Kidney (tissue), 14 donors: ENCODE data around the gene CERK. TPM values are rescaled to one million over a fixed set of nuclear protein-coding genes. Genes with fewer than 3 reads are reported as not detected.

Source experiments
- DNase-seq, 5 donors: peaks; one replicate each; pipeline ENCODE4 v3.0.0-alpha.2; 2013 to 2020
- FAIRE-seq: peaks from 2 replicates; lab custom pipeline; 2012; peaks lifted over from hg19 to GRCh38; lab: Jason Lieb, UNC
- H3K27ac ChIP-seq, 2 donors: one replicate each; pipeline ENCODE4 v1.7.0; 2013; ENCODE audit warnings: low read depth in 2 of 2, low read length in 2 of 2, inconsistent platforms in 1 of 2
- H3K27me3 ChIP-seq: one replicate; pipeline ENCODE4 v1.7.1; 2013; ENCODE audit warnings: low read length, inconsistent platforms; ENCODE audit not compliant: control insufficient read depth, insufficient read depth
- H3K36me3 ChIP-seq, 3 donors: one replicate each; pipeline versions ENCODE4 v1.7.0 to v1.7.1; 2013; ENCODE audit warnings: low read length in 3 of 3, control low read depth in 1 of 3, inconsistent platforms in 1 of 3; ENCODE audit not compliant: insufficient read depth in 3 of 3, control insufficient read depth in 2 of 3
- H3K4me1 ChIP-seq, 3 donors: one replicate each; pipeline versions ENCODE4 v1.7.0 to v1.7.1; 2013; ENCODE audit warnings: low read length in 3 of 3, inconsistent platforms in 1 of 3, low read depth in 1 of 3; ENCODE audit not compliant: control insufficient read depth in 2 of 3, insufficient read depth in 2 of 3
- H3K4me3 ChIP-seq, 3 donors: one replicate each; pipeline versions ENCODE4 v1.7.0 to v1.8.1; 2013; ENCODE audit warnings: low read length in 3 of 3, control low read depth in 1 of 3, inconsistent platforms in 1 of 3
- H3K9ac ChIP-seq, 3 donors: one replicate each; pipeline versions ENCODE4 v1.7.0 to v1.7.1; 2013; ENCODE audit warnings: low read length in 3 of 3, control low read depth in 1 of 3, inconsistent platforms in 1 of 3
- H3K9me3 ChIP-seq, 3 donors: one replicate each; pipeline versions ENCODE4 v1.7.0 to v1.7.1; 2013; ENCODE audit warnings: low read length in 3 of 3, control low read depth in 1 of 3, inconsistent platforms in 1 of 3; ENCODE audit not compliant: control insufficient read depth in 2 of 3, insufficient read depth in 1 of 3
- intact Hi-C: fragments of 100-400 bp; cut with DNase I; formaldehyde crosslinking; loops from one replicate; pipeline ENCODE4 v1.11.1; 2022
- polyA plus RNA-seq: library from polyadenylated mRNA; stranded (reverse); fragments of 350-450 nt; fragmentation: Illumina TruSeq; extraction: RNeasy Lipid Tissue Mini Kit (QIAGEN cat#74804); gene quantifications from one replicate; pipeline ENCODE4 v1.2.3, GENCODE V29; 2014; ENCODE audit warnings: low read depth, low replicate concordance; ENCODE audit not compliant: insufficient read depth
- total RNA-seq: library from RNA; stranded (reverse); fragmentation: NEBNext Ultra II Directional; extraction: Animal tissue kit (Norgen Biotek cat#: 25700); gene quantifications from one replicate; pipeline ENCODE4 v1.2.1, GENCODE V29; 2021
- TF ChIP-seq, protein P1 (sequence below): IDR thresholded peaks from 3 replicates; pipeline ENCODE4 v1.5.1; 2012; ENCODE audit warnings: mild to moderate bottlenecking, moderate library complexity, borderline replicate concordance; ENCODE audit not compliant: insufficient read depth; ENCODE audit errors: extremely low read depth
- donor health status: control.
- donor health status: control.
- donor health status: control.
- donor health status: control.
- donor health status: control.
- donor health status: DM: yes; HTN: yes; CAD: no.
- donor health status: Normal renal cell carcinoma (clear cell type).

CERK gene
- total and polyA plus RNA-seq, 2 donors from 2014 or later, result 21.6 to 28.2 TPM

DNA sequence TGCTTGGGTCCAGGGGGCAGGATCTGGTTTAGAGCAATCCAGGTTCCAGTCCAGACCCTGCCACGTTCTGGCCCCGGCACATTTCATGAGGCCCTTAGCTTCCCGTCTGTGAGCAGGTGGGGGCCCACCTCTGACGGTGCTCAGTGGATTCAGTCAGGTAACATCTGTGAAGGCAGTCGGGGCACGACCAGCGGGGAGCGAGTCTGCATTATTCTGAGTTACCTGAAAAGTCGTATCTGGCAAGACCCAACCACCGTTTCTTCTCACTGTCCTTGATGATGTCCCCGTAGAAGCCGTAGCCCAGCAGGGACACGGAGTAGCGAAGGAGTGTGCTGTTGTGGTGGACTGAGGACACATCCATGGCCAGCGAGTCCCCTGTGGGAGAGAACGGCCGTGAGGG, 39.0 kb downstream of the CERK start:
- no peak for FAIRE-seq

DNA sequence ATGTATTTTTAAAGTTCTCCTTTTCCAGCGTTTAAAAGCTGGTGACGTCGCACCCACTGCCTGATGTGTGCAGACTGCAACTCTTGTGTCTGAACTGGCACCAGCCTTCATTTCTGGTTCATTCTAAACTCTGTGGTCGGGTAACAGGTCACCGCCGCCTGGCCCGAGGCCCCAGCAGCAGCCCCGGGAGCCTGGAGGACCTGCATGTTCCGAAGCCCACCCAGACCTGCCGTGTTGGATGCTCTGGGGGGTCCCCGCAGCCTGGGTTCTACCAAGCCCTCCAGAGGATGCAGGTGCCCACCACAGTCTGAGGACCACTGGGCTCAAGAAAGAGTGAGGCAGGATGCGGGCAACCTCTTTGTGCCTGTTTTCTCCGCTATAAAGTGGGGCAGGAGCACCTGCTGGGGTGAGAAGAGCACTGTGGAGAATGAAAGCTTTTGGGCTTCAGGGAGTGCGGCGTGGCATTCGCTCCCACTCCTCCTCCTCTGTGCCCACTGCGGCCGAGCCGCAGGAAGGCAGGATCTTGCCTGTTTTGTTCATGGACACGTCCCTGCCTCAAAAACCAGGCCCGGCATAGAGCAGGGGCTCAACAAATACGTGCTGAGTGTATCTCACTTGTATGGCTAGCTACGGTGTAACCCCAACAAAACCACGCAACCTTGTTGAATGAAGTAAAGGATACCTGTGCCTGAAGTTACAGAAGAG, 40.1 kb downstream of the CERK start:
- Histone ChIP-seq H3K4me1 (no peaks in the 10 kb centered on the region), H3K36me3 (peaks cover 0 to 52% (median 26%) of the 10 kb centered on the region in 3 donors), H3K9me3 (no peaks in the 10 kb centered on the region), H3K9ac (no peak overlapping the region), H3K27me3 (no peaks in the 10 kb centered on the region), H3K4me3 (no peak overlapping the region), H3K27ac (no peak overlapping the region)
- intact Hi-C loops, result no loop called here
- FAIRE-seq, result no peak
- TF ChIP-seq, protein P1, sequence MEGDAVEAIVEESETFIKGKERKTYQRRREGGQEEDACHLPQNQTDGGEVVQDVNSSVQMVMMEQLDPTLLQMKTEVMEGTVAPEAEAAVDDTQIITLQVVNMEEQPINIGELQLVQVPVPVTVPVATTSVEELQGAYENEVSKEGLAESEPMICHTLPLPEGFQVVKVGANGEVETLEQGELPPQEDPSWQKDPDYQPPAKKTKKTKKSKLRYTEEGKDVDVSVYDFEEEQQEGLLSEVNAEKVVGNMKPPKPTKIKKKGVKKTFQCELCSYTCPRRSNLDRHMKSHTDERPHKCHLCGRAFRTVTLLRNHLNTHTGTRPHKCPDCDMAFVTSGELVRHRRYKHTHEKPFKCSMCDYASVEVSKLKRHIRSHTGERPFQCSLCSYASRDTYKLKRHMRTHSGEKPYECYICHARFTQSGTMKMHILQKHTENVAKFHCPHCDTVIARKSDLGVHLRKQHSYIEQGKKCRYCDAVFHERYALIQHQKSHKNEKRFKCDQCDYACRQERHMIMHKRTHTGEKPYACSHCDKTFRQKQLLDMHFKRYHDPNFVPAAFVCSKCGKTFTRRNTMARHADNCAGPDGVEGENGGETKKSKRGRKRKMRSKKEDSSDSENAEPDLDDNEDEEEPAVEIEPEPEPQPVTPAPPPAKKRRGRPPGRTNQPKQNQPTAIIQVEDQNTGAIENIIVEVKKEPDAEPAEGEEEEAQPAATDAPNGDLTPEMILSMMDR, result no peak
- DNase-seq, result no peak

More for the DNA sequence above, 39.0 kb downstream of the CERK start:
- no peak overlapping the region for H3K4me3 ChIP-seq
- no peak for DNase-seq
- no peak overlapping the region for H3K27ac ChIP-seq
- H3K9me3 ChIP-seq, result no peaks in the 10 kb centered on the region
- TF ChIP-seq, protein P1, result no peak
- peaks cover 0 to 49% (median 26%) of the 10 kb centered on the region in 3 donors for H3K36me3 ChIP-seq
- no peak overlapping the region for H3K9ac ChIP-seq
- intact Hi-C loops, result no loop called here
- H3K4me1 ChIP-seq, result no peaks in the 10 kb centered on the region
- no peaks in the 10 kb centered on the region for H3K27me3 ChIP-seq

DNA sequence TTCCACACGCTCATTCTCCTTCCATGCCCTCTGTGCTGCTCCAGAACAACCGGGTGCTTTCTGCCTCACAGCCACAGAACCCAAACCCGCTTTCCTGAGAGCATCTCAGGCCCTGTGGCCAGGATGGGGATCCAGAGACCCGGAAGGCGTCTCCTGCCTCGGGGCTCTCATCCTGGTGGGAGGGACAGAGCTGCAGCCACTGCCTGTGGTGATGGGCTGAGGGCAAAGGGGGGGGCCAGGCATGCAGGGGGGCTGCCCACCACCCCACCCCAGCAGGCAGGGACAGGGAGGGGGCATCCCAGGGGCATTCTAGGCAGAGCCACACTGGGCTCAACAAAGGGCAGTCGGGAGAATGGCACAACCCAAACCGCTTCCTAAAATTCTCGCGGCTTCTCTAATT, 41.4 kb downstream of the CERK start:
- Histone ChIP-seq H3K9me3 (no peaks in the 10 kb centered on the region), H3K36me3 (peaks cover 0 to 46% (median 28%) of the 10 kb centered on the region in 3 donors), H3K27me3 (no peaks in the 10 kb centered on the region), H3K4me3 (no peak overlapping the region), H3K27ac (no peak overlapping the region), H3K9ac (no peak overlapping the region), H3K4me1 (no peaks in the 10 kb centered on the region)
- TF ChIP-seq, protein P1, result no peak
- intact Hi-C loops, result no loop called here
- FAIRE-seq (no peak), DNase-seq (no peak)

DNA sequence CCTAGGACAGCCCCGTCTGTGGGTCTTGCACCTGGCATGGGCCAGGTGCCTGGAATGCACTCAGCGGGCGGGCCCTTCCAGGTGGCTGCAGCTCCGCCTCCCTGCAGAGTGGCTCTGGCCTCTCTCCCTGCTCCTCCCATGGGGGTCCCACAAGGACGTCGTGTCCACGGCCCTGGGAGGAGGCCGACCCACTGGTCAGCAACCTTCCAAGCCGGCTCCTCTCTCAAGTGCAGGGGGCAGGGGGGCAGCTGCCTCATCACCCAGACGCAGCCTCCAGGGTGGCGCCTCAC, 41.9 kb downstream of the CERK start:
- DNase-seq, result no peak
- intact Hi-C loops, result no loop called here
- TF ChIP-seq, protein P1, result no peak

More for the DNA sequence above, 41.9 kb downstream of the CERK start:
- no peak overlapping the region for H3K9ac ChIP-seq
- peaks cover 0 to 42% (median 26%) of the 10 kb centered on the region in 3 donors for H3K36me3 ChIP-seq
- H3K4me3 ChIP-seq, result no peak overlapping the region
- H3K27ac ChIP-seq, result no peak overlapping the region
- no peaks in the 10 kb centered on the region for H3K27me3 ChIP-seq
- H3K4me1 ChIP-seq, result no peaks in the 10 kb centered on the region
- no peaks in the 10 kb centered on the region for H3K9me3 ChIP-seq
- no peak for FAIRE-seq
